Right lobe of liver (tissue), 4 donors: ENCODE measurements around the gene MAST4.

Source experiments
- POLR2A ChIP-seq: fragments of 450-650 bp; IDR thresholded peaks from one replicate; pipeline ENCODE4 v1.6.1; 2017; ENCODE audit warnings: antibody characterized with exemption, mild to moderate bottlenecking
- TF ChIP-seq, protein P1 (sequence below), 4 donors: fragments of 200-600 bp in 3 of 4; fragments of 450-650 bp in 1 of 4; IDR thresholded peaks; one replicate each; pipeline versions ENCODE4 v1.5.1 to v1.8.0; 2016 to 2022; ENCODE audit warnings: antibody characterized with exemption in 4 of 4, mild to moderate bottlenecking in 2 of 4
- donor health status: DM: no; HTN: no; CAD: no.
- donor health status: DM: no; HTN: no; CAD: no.
- donor health status: DM: no; HTN: yes; CAD: no.

DNA sequence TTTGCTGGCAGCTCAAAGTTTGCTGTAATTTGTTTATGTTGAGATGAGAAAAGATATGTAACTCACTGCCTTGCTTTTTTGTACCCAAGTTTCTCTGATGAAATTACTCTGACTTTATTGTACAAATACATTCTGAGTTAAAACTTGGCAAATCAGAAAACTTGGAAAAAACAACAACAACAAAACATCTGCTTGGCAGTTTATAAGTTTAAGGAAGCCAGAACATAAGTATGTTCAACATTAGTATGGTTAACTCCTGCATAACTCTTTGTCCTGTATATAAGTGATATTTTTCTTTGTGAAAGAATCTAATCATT is 233.1 kb downstream of the MAST4 start:
- TF ChIP-seq, protein P1, sequence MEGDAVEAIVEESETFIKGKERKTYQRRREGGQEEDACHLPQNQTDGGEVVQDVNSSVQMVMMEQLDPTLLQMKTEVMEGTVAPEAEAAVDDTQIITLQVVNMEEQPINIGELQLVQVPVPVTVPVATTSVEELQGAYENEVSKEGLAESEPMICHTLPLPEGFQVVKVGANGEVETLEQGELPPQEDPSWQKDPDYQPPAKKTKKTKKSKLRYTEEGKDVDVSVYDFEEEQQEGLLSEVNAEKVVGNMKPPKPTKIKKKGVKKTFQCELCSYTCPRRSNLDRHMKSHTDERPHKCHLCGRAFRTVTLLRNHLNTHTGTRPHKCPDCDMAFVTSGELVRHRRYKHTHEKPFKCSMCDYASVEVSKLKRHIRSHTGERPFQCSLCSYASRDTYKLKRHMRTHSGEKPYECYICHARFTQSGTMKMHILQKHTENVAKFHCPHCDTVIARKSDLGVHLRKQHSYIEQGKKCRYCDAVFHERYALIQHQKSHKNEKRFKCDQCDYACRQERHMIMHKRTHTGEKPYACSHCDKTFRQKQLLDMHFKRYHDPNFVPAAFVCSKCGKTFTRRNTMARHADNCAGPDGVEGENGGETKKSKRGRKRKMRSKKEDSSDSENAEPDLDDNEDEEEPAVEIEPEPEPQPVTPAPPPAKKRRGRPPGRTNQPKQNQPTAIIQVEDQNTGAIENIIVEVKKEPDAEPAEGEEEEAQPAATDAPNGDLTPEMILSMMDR (IDR thresholded peaks at IDR 0.05): no peak
- TF ChIP-seq POLR2A: no peak
